ENCODE results near the gene GTPBP4. TPM values are rescaled to one million over a fixed set of nuclear protein-coding genes. Genes with fewer than 3 reads are reported as not detected.

The GTPBP4 gene
- total and polyA plus RNA-seq, 2 of the 13 experiments (the other 11 are each of a cell fraction or from before 2014, with no cell fraction given) = 24.1 to 85.5 TPM

- TF ChIP-seq, protein P1, sequence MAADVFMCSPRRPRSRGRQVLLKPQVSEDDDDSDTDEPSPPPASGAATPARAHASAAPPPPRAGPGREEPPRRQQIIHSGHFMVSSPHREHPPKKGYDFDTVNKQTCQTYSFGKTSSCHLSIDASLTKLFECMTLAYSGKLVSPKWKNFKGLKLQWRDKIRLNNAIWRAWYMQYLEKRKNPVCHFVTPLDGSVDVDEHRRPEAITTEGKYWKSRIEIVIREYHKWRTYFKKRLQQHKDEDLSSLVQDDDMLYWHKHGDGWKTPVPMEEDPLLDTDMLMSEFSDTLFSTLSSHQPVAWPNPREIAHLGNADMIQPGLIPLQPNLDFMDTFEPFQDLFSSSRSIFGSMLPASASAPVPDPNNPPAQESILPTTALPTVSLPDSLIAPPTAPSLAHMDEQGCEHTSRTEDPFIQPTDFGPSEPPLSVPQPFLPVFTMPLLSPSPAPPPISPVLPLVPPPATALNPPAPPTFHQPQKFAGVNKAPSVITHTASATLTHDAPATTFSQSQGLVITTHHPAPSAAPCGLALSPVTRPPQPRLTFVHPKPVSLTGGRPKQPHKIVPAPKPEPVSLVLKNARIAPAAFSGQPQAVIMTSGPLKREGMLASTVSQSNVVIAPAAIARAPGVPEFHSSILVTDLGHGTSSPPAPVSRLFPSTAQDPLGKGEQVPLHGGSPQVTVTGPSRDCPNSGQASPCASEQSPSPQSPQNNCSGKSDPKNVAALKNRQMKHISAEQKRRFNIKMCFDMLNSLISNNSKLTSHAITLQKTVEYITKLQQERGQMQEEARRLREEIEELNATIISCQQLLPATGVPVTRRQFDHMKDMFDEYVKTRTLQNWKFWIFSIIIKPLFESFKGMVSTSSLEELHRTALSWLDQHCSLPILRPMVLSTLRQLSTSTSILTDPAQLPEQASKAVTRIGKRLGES (CRISPR knock-in tag; IDR thresholded peaks at IDR 0.05; ENCODE audit: borderline replicate concordance) = peak; percentile 42; the same call in 1 of the 2 replicates
- no peak for TF ChIP-seq ZNF142 (CRISPR knock-in tag; IDR thresholded peaks at IDR 0.05)
- 0 out of 2 replicates have a peak, but pooled peaks have one; percentile 71 for TF ChIP-seq TP53 (CRISPR knock-in tag; conservative IDR thresholded peaks at IDR 0.05)
- TF ChIP-seq, protein P2, sequence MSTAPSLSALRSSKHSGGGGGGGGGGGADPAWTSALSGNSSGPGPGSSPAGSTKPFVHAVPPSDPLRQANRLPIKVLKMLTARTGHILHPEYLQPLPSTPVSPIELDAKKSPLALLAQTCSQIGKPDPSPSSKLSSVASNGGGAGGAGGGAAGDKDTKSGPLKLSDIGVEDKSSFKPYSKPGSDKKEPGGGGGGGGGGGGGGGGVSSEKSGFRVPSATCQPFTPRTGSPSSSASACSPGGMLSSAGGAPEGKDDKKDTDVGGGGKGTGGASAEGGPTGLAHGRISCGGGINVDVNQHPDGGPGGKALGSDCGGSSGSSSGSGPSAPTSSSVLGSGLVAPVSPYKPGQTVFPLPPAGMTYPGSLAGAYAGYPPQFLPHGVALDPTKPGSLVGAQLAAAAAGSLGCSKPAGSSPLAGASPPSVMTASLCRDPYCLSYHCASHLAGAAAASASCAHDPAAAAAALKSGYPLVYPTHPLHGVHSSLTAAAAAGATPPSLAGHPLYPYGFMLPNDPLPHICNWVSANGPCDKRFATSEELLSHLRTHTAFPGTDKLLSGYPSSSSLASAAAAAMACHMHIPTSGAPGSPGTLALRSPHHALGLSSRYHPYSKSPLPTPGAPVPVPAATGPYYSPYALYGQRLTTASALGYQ (CRISPR knock-in tag; IDR thresholded peaks at IDR 0.05) = peak; percentile 74
- no peak for TF ChIP-seq ZNF180 (CRISPR knock-in tag; IDR thresholded peaks at IDR 0.05; ENCODE audit: borderline replicate concordance, low read depth)
- TF ChIP-seq HNRNPUL1 (IDR thresholded peaks at IDR 0.05; ENCODE audit: low read depth, low read length) = no peak
- TF ChIP-seq TFDP1 (CRISPR knock-in tag; IDR thresholded peaks at IDR 0.05; ENCODE audit: borderline replicate concordance) = peak; percentile 70; the same call in 1 of the 2 replicates
- peak; percentile 63 for TF ChIP-seq DR1 (CRISPR knock-in tag; IDR thresholded peaks at IDR 0.05)
- TF ChIP-seq, protein P3, sequence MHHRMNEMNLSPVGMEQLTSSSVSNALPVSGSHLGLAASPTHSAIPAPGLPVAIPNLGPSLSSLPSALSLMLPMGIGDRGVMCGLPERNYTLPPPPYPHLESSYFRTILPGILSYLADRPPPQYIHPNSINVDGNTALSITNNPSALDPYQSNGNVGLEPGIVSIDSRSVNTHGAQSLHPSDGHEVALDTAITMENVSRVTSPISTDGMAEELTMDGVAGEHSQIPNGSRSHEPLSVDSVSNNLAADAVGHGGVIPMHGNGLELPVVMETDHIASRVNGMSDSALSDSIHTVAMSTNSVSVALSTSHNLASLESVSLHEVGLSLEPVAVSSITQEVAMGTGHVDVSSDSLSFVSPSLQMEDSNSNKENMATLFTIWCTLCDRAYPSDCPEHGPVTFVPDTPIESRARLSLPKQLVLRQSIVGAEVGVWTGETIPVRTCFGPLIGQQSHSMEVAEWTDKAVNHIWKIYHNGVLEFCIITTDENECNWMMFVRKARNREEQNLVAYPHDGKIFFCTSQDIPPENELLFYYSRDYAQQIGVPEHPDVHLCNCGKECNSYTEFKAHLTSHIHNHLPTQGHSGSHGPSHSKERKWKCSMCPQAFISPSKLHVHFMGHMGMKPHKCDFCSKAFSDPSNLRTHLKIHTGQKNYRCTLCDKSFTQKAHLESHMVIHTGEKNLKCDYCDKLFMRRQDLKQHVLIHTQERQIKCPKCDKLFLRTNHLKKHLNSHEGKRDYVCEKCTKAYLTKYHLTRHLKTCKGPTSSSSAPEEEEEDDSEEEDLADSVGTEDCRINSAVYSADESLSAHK (CRISPR knock-in tag; IDR thresholded peaks at IDR 0.05; ENCODE audit: borderline replicate concordance) = 0 out of 2 replicates have a peak, but pooled peaks have one; percentile 47
- TF ChIP-seq ZNF597 (CRISPR knock-in tag; IDR thresholded peaks at IDR 0.05) = no peak
- TF ChIP-seq HDAC1 (CRISPR knock-in tag; IDR thresholded peaks at IDR 0.05) = peak; percentile 90
Measured at GRCh38 chr10:987870-988666, at the start of gene GTPBP4 (continued).

All from HepG2 (cell line).